Measurements from ENCODE around the gene AJM1. TPM values are rescaled to one million over a fixed set of nuclear protein-coding genes. Genes with fewer than 3 reads are reported as not detected.
"Not testable (repeated sequence)": the region's sequence is repeated elsewhere in the genome, so short reads cannot be mapped to it uniquely, and the experiment has no call there.

AJM1 gene
- total RNA-seq, 4 donors from 2014 or later: 1.4 to 2.9 (median 1.6) TPM

DNA sequence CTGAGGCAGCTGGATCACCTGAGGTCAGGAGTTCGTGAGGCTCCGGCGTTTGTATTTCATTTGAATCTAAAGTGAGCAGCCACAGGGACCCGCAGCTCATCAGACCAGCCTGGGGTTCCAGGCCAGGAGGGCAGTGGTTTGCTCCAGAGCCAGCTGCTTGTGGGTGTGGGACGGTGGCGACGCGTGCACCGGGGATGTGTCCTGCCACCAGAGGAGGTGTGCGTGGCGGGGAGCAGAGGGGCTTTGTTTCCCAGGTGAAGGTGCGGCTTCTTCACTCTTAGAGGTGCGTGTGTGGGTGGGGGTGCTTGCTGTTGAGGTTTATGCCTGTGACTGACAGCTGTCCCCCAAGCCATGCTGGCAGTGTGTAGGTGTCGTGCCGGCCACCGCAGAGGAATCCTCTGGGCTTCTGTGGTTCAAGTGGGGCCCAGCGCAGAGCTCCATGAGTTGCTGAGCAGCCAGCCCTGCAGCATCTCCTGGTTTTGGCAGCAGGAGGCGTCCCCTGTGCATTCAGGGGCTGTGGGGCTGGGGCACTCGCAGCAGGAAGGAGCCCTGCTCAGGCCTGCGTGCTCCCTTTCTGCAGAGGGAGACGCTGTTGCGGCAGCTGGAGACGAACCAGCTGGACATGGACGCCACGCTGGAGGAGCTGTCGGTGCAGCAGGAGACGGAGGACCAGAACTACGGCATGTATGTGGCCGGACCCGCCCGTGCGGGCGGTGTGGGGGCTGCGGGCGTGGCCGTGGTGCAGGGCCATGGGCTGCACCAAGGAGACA is 6.9 kb upstream of the AJM1 start:
- DNase-seq (ENCODE audit: low spot score in 2 of 2): no peak
- WGBS, 2 donors: 91 to 92% methylated on average over 36 of the region's 36 CpGs
- intact Hi-C loops (cut with DNase I; ENCODE audit: low total_unique reads): no loop called here
- TF ChIP-seq POLR2A (IDR thresholded peaks at IDR 0.05): no peak
- TF ChIP-seq, protein P1, sequence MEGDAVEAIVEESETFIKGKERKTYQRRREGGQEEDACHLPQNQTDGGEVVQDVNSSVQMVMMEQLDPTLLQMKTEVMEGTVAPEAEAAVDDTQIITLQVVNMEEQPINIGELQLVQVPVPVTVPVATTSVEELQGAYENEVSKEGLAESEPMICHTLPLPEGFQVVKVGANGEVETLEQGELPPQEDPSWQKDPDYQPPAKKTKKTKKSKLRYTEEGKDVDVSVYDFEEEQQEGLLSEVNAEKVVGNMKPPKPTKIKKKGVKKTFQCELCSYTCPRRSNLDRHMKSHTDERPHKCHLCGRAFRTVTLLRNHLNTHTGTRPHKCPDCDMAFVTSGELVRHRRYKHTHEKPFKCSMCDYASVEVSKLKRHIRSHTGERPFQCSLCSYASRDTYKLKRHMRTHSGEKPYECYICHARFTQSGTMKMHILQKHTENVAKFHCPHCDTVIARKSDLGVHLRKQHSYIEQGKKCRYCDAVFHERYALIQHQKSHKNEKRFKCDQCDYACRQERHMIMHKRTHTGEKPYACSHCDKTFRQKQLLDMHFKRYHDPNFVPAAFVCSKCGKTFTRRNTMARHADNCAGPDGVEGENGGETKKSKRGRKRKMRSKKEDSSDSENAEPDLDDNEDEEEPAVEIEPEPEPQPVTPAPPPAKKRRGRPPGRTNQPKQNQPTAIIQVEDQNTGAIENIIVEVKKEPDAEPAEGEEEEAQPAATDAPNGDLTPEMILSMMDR (IDR thresholded peaks at IDR 0.05): no peak
- H3K4me3 ChIP-seq (ENCODE audit: low read depth, poor library complexity, severe bottlenecking): no peak overlapping the region

- intact Hi-C loops (cut with DNase I; ENCODE audit: low total_unique reads): no loop called here
- 90 to 97% methylated on average over 14 of the region's 21 CpGs for WGBS, 2 donors
- H3K4me3 ChIP-seq (ENCODE audit: low read depth, poor library complexity, severe bottlenecking): no peak overlapping the region
- no peak for DNase-seq (ENCODE audit: low spot score in 2 of 2)
- TF ChIP-seq, protein P1 (IDR thresholded peaks at IDR 0.05): no peak
- no peak for TF ChIP-seq POLR2A (IDR thresholded peaks at IDR 0.05)
Measured at GRCh38 chr9:136835932-136836904, 6.1 kb upstream of the AJM1 start.

GRCh38 chr9:136837146-136837855 is 5.0 kb upstream of the AJM1 start:
- 89 to 91% methylated on average over 17 to 27 of the region's 27 CpGs for WGBS, 2 donors
- intact Hi-C loops (cut with DNase I; ENCODE audit: low total_unique reads): no loop called here
- DNase-seq (ENCODE audit: low spot score in 2 of 2): no peak
- TF ChIP-seq, protein P1 (IDR thresholded peaks at IDR 0.05): no peak
- TF ChIP-seq POLR2A (IDR thresholded peaks at IDR 0.05): no peak
- no peak overlapping the region for H3K4me3 ChIP-seq (ENCODE audit: low read depth, poor library complexity, severe bottlenecking)

DNA sequence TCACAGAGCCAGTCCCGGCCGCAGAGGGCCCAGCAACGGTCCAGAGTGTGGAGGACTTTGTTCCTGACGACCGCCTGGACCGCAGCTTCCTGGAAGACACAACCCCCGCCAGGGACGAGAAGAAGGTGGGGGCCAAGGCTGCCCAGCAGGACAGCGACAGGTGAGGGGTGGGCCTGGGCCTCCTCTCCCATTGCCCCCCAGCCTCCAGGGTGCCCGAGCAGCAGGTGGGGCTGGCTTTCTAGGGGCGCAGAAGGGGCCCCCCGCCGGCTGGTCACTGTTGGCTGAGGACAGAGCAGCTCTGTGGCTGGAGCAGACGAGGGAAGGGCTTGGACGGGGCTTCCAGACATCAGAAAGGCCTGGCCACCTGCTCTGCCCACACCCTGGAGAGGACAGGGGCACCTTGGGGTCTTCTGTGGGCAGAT is 4.4 kb upstream of the AJM1 start:
- DNase-seq (ENCODE audit: low spot score in 2 of 2); H3K4me3 ChIP-seq (ENCODE audit: low read depth, poor library complexity, severe bottlenecking); intact Hi-C loops (cut with DNase I; ENCODE audit: low total_unique reads): not testable (repeated sequence)
- 92 to 96% methylated on average over 7 to 15 of the region's 15 CpGs for WGBS, 2 donors

DNA sequence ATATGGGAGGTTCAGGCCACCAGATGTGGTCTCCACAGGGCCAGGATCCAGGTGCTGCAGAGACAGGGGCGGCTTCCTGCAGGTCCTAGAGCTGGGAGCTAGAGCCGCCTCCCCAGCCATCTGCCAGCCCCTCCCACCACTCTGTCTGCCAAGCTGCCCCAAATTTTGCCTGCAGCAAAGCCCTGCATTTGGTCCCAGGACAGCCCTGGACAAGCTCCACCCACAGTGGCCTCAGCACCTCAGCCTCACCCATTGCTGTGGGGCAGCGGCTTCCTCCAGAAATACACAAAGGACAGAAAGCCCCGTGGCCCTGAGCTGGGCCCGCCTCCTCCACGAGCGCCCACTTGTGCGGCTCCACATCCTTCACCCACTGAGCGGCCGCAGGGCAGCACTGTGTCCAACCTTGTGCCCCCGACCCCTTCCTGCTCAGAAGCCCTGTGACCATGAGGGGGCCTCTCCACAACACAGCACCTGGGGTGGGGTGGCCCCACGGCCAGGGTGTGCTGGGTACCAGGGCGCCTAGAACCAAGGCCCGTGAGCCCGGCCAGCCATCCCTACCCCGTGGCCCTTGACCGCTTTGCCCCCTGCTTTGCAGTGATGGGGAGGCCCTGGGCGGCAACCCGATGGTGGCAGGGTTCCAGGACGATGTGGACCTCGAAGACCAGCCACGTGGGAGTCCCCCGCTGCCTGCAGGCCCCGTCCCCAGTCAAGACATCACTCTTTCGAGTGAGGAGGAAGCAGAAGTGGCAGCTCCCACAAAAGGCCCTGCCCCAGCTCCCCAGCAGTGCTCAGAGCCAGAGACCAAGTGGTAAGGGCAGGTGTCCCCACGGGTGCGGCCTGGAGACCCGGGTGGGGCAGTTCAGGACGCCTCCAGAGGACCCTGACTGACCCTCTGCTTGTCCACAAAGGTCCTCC is 3.7 kb upstream of the AJM1 start:
- no peak overlapping the region for H3K4me3 ChIP-seq (ENCODE audit: low read depth, poor library complexity, severe bottlenecking)
- WGBS, 2 donors: 84 to 88% methylated on average over 22 to 27 of the region's 29 CpGs
- DNase-seq (ENCODE audit: low spot score in 2 of 2): no peak
- TF ChIP-seq POLR2A (IDR thresholded peaks at IDR 0.05): no peak
- TF ChIP-seq, protein P1 (IDR thresholded peaks at IDR 0.05): no peak
- intact Hi-C loops (cut with DNase I; ENCODE audit: low total_unique reads): no loop called here
